GM12872 (cell line): ENCODE measurements around the gene DUT.

Experiments used
- CTCF ChIP-seq: IDR thresholded peaks from 3 replicates; pipeline ENCODE4 v1.5.1; 2011; ENCODE audit warnings: low read depth, mild to moderate bottlenecking, low read length, moderate library complexity; ENCODE audit not compliant: insufficient read depth

The DUT gene

GRCh38 chr15:48371961-48372360, 40.7 kb downstream of the DUT start:
- no peak for TF ChIP-seq CTCF

GRCh38 chr15:48373821-48374451, 42.7 kb downstream of the DUT start:
- TF ChIP-seq CTCF = no peak

- TF ChIP-seq CTCF = no peak
Measured at GRCh38 chr15:48374472-48374871, 43.2 kb downstream of the DUT start.

- TF ChIP-seq CTCF = no peak
Measured at GRCh38 chr15:48375767-48376166, 44.5 kb downstream of the DUT start.

- no peak for TF ChIP-seq CTCF
Measured at GRCh38 chr15:48380198-48380597, 49.0 kb downstream of the DUT start.

GRCh38 chr15:48381861-48382260, 50.6 kb downstream of the DUT start:
- no peak for TF ChIP-seq CTCF

- TF ChIP-seq CTCF = no peak
Measured at GRCh38 chr15:48383031-48383430, 51.8 kb downstream of the DUT start.
